Astrocyte (in vitro differentiated cells and primary cell): ENCODE results near the gene SCYGR1. TPM values are rescaled to one million over a fixed set of nuclear protein-coding genes. Genes with fewer than 3 reads are reported as not detected.

Experiments
- DNase-seq: peaks from one replicate; pipeline ENCODE4 v3.0.0-alpha.2; 2010; ENCODE audit warnings: low read depth
- FAIRE-seq: peaks from 2 replicates; lab custom pipeline; 2011; peaks lifted over from hg19 to GRCh38; lab: Jason Lieb, UNC
- H2AFZ ChIP-seq: 2 replicates; pipeline ENCODE4 v1.6.0; 2012; ENCODE audit warnings: low read depth, low read length, inconsistent platforms
- H3K27ac ChIP-seq: 2 replicates; pipeline ENCODE4 v1.5.1; 2011; ENCODE audit warnings: low read depth, low read length, inconsistent platforms
- H3K27me3 ChIP-seq: 2 replicates; pipeline ENCODE4 v1.6.0; 2011; ENCODE audit warnings: low read length, inconsistent platforms; ENCODE audit not compliant: insufficient read depth
- H3K36me3 ChIP-seq: 2 replicates; pipeline ENCODE4 v1.5.1; 2011; ENCODE audit warnings: low read length, inconsistent platforms; ENCODE audit not compliant: insufficient read depth
- H3K4me1 ChIP-seq: 2 replicates; pipeline ENCODE4 v1.5.1; 2011; ENCODE audit warnings: low read length, inconsistent platforms; ENCODE audit not compliant: insufficient read depth
- H3K4me2 ChIP-seq: 2 replicates; pipeline ENCODE4 v1.6.0; 2012; ENCODE audit warnings: low read length, inconsistent platforms
- H3K4me3 ChIP-seq: 2 replicates; pipeline ENCODE4 v1.5.1; 2011; ENCODE audit warnings: low read depth, mild to moderate bottlenecking, low read length, inconsistent platforms; ENCODE audit not compliant: insufficient read depth
- H3K79me2 ChIP-seq: 2 replicates; pipeline ENCODE4 v1.6.0; 2012; ENCODE audit warnings: mild to moderate bottlenecking, low read length, inconsistent platforms; ENCODE audit not compliant: insufficient read depth
- H3K9ac ChIP-seq: 2 replicates; pipeline ENCODE4 v1.6.0; 2012; ENCODE audit warnings: mild to moderate bottlenecking, low read length, inconsistent platforms
- H3K9me3 ChIP-seq: 2 replicates; pipeline ENCODE4 v1.5.1; 2012; ENCODE audit warnings: low read depth, mild to moderate bottlenecking, low read length, inconsistent platforms; ENCODE audit not compliant: insufficient read depth
- H4K20me1 ChIP-seq: 2 replicates; pipeline ENCODE4 v1.6.0; 2012; ENCODE audit warnings: low read length, inconsistent platforms; ENCODE audit not compliant: insufficient read depth
- H3K27ac Mint-ChIP-seq: one replicate; pipeline ENCODE4 v1.8.0; 2021; ENCODE audit warnings: mild to moderate bottlenecking, mixed read lengths; ENCODE audit not compliant: unreplicated experiment
- H3K27me3 Mint-ChIP-seq: one replicate; pipeline ENCODE4 v1.8.0; 2021; ENCODE audit warnings: low read depth, mixed read lengths; ENCODE audit not compliant: unreplicated experiment
- H3K36me3 Mint-ChIP-seq: one replicate; pipeline ENCODE4 v1.8.0; 2021; ENCODE audit warnings: low read depth, mixed read lengths; ENCODE audit not compliant: unreplicated experiment
- H3K4me1 Mint-ChIP-seq: one replicate; pipeline ENCODE4 v1.8.0; 2021; ENCODE audit warnings: low read depth, mixed read lengths; ENCODE audit not compliant: unreplicated experiment
- H3K4me3 Mint-ChIP-seq: one replicate; pipeline ENCODE4 v1.8.0; 2021; ENCODE audit warnings: mild to moderate bottlenecking, moderate library complexity, mixed read lengths; ENCODE audit not compliant: unreplicated experiment
- H3K9me3 Mint-ChIP-seq: one replicate; pipeline ENCODE4 v1.8.0; 2021; ENCODE audit warnings: mild to moderate bottlenecking, mixed read lengths; ENCODE audit not compliant: unreplicated experiment
- EZH2 ChIP-seq: IDR thresholded peaks from 2 replicates; pipeline ENCODE4 v1.6.1; 2012; ENCODE audit warnings: mild to moderate bottlenecking, low read length, inconsistent platforms; ENCODE audit not compliant: insufficient read depth
- total RNA-seq: library from RNA; stranded (reverse); gene quantifications from 2 replicates; pipeline ENCODE4 v1.2.1, GENCODE V29; 2021
- TF ChIP-seq, protein P1 (sequence below): IDR thresholded peaks from 2 replicates; pipeline ENCODE4 v1.5.1; 2011; ENCODE audit warnings: low read depth, mild to moderate bottlenecking, inconsistent platforms, low read length, moderate library complexity; ENCODE audit not compliant: insufficient read depth

SCYGR1 gene
- total RNA-seq, 1 donor from 2014 or later = not detected

DNA sequence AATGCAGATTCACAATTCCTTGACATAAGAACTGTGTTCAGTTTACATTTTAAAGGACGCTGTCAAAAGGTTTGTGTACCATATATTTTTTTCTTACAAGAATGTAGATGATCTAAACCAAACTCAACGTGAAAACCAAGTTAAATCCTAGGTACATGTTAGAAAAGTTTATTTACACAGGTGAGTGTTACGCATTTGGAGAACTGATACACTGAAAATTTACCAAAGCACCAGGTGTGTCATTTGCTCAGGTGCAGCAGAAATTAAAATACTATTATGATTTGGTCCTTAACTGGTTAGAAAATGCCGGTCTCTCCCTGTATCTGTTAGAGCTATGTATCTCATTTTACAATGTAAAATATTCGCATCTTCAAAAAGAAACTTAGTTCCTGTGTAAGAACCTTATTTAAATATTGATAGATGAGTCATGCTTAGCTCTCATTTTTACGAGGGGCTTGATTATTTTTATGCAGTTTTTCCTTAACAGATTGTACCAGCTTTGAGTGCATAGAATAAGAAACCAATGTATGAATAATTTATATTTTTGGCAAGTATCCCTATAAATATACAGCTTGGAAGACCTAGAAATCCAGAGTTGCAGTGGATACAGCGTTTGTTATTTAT, 37.6 kb downstream of the SCYGR1 start:
- Histone ChIP-seq H3K79me2 (no peaks in the 10 kb centered on the region), H3K27ac (no peak overlapping the region), H3K9ac (no peak overlapping the region), H3K4me3 (no peak overlapping the region), H3K4me1 (no peaks in the 10 kb centered on the region), H3K9me3 (no peaks in the 10 kb centered on the region), H2AFZ (no peak overlapping the region), H3K27me3 (no peaks in the 10 kb centered on the region), H3K4me2 (no peak overlapping the region), H4K20me1 (no peaks in the 10 kb centered on the region), H3K36me3 (peaks cover 5% of the 10 kb centered on the region)
- Mint-ChIP-seq H3K4me3 (no peak overlapping the region), H3K27ac (no peak overlapping the region), H3K27me3 (no peaks in the 10 kb centered on the region), H3K4me1 (no peaks in the 10 kb centered on the region), H3K9me3 (no peaks in the 10 kb centered on the region), H3K36me3 (peaks cover 4% of the 10 kb centered on the region)
- FAIRE-seq = peak; percentile 58
- no peak for DNase-seq
- TF ChIP-seq, protein P1, sequence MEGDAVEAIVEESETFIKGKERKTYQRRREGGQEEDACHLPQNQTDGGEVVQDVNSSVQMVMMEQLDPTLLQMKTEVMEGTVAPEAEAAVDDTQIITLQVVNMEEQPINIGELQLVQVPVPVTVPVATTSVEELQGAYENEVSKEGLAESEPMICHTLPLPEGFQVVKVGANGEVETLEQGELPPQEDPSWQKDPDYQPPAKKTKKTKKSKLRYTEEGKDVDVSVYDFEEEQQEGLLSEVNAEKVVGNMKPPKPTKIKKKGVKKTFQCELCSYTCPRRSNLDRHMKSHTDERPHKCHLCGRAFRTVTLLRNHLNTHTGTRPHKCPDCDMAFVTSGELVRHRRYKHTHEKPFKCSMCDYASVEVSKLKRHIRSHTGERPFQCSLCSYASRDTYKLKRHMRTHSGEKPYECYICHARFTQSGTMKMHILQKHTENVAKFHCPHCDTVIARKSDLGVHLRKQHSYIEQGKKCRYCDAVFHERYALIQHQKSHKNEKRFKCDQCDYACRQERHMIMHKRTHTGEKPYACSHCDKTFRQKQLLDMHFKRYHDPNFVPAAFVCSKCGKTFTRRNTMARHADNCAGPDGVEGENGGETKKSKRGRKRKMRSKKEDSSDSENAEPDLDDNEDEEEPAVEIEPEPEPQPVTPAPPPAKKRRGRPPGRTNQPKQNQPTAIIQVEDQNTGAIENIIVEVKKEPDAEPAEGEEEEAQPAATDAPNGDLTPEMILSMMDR = no peak
- no peak for TF ChIP-seq EZH2

DNA sequence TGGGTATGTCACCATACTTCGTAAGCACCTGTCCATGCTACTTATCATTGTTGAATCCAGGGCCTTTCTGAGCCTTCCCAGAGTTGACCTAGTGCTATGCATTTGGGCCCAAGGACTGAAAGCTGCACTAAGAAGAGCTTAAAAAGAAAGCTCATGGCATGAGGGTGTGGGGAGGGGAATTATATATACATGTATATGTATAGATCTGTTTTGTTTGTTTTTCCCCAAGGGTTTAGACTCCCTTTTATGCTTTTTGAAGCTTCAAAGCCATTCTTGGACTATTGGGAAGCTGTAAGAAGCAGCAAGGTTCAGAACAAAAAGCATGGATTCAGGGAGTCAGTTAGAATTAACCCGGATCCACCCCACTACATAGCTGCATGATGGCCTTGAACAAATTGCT, 39.4 kb downstream of the SCYGR1 start:
- Histone ChIP-seq H2AFZ (no peak overlapping the region), H3K79me2 (no peaks in the 10 kb centered on the region), H3K27ac (no peak overlapping the region), H3K4me2 (no peak overlapping the region), H3K27me3 (no peaks in the 10 kb centered on the region), H3K36me3 (peaks cover 5% of the 10 kb centered on the region), H3K4me3 (no peak overlapping the region), H3K4me1 (no peaks in the 10 kb centered on the region), H4K20me1 (no peaks in the 10 kb centered on the region), H3K9me3 (no peaks in the 10 kb centered on the region), H3K9ac (no peak overlapping the region)
- H3K9me3 Mint-ChIP-seq = no peaks in the 10 kb centered on the region
- TF ChIP-seq, protein P1 = no peak
- no peak for TF ChIP-seq EZH2
- no peaks in the 10 kb centered on the region for H3K27me3 Mint-ChIP-seq
- FAIRE-seq (no peak), DNase-seq (no peak)
- H3K4me3 Mint-ChIP-seq = no peak overlapping the region
- H3K36me3 Mint-ChIP-seq = peaks cover 4% of the 10 kb centered on the region
- H3K4me1 Mint-ChIP-seq = no peaks in the 10 kb centered on the region
- H3K27ac Mint-ChIP-seq = no peak overlapping the region

GRCh38 chr2:227347117-227347516, 40.6 kb downstream of the SCYGR1 start:
- Mint-ChIP-seq H3K9me3 (no peaks in the 10 kb centered on the region), H3K27ac (no peak overlapping the region), H3K27me3 (no peaks in the 10 kb centered on the region), H3K4me1 (no peaks in the 10 kb centered on the region), H3K4me3 (no peak overlapping the region), H3K36me3 (peaks cover 2% of the 10 kb centered on the region)
- FAIRE-seq (no peak), DNase-seq (no peak)
- Histone ChIP-seq H3K27me3 (no peaks in the 10 kb centered on the region), H3K36me3 (peaks cover 8% of the 10 kb centered on the region), H3K9ac (no peak overlapping the region), H3K4me1 (no peaks in the 10 kb centered on the region), H3K9me3 (no peaks in the 10 kb centered on the region), H3K27ac (no peak overlapping the region), H2AFZ (no peak overlapping the region), H3K4me2 (no peak overlapping the region), H4K20me1 (no peaks in the 10 kb centered on the region), H3K4me3 (no peak overlapping the region), H3K79me2 (no peaks in the 10 kb centered on the region)
- TF ChIP-seq, protein P1 = no peak
- no peak for TF ChIP-seq EZH2
